Adrenal gland (tissue), 12 donors: ENCODE results near the gene MTRF1L. TPM values are rescaled to one million over a fixed set of nuclear protein-coding genes. Genes with fewer than 3 reads are reported as not detected.

Experiments
- DNase-seq, 7 donors: peaks; one replicate each; pipeline ENCODE4 v3.0.0-alpha.2; 2019 to 2020
- H3K27ac ChIP-seq, 5 donors: fragments of 200-600 bp; sonication (generic) in 4 of 5; 1 replicate in 3 of 5; 2 replicates in 2 of 5; pipeline versions ENCODE4 v1.5.1 to v1.8.0; 2016 to 2020; ENCODE audit warnings: mild to moderate bottlenecking in 1 of 5
- H3K27me3 ChIP-seq: fragments of 200-600 bp; 2 replicates; pipeline ENCODE4 v1.8.0; 2021
- H3K36me3 ChIP-seq, 2 donors: fragments of 200-600 bp; replicated peaks in 1 of 2; 1 replicate in 1 of 2; 2 replicates in 1 of 2; pipeline versions ENCODE4 v1.5.1 to v1.8.0; 2018 to 2022
- H3K4me1 ChIP-seq, 2 donors: fragments of 200-600 bp; replicated peaks in 1 of 2; 1 replicate in 1 of 2; 2 replicates in 1 of 2; pipeline versions ENCODE4 v1.5.1 to v1.8.0; 2018 to 2021
- H3K4me3 ChIP-seq, 4 donors: fragments of 200-600 bp; sonication (generic) in 3 of 4; one replicate each; pipeline ENCODE4 v1.5.1; 2016 to 2018
- H3K9me3 ChIP-seq, 3 donors: fragments of 200-600 bp; sonication (generic) in 1 of 3; replicated peaks in 1 of 3; 1 replicate in 2 of 3; 2 replicates in 1 of 3; pipeline versions ENCODE4 v1.5.1 to v1.8.0; 2016 to 2021
- CTCF ChIP-seq, 6 experiments: fragments of 450-650 bp in 4 of 6; fragments of 200-600 bp in 2 of 6; sonication (generic) in 1 of 6; IDR thresholded peaks; 1 replicate in 5 of 6; 2 replicates in 1 of 6; pipeline versions ENCODE4 v1.5.1 to v1.8.0; 2016 to 2021; ENCODE audit warnings: antibody characterized with exemption in 6 of 6, mild to moderate bottlenecking in 2 of 6, moderate library complexity in 1 of 6
- POLR2A ChIP-seq, 2 donors: fragments of 450-650 bp; IDR thresholded peaks; one replicate each; pipeline ENCODE4 v1.6.1; 2017; ENCODE audit warnings: antibody characterized with exemption in 2 of 2, mild to moderate bottlenecking in 2 of 2, moderate library complexity in 1 of 2
- WGBS, 4 donors: extraction: QIAGEN DNeasy Blood & Tissue Kit in 2 of 4; methylation state at CpG; one replicate each; pipeline versions ENCODE4 v1.1.5 to v1.1.7; 2013 to 2017; 5-methylcytosine and 5-hydroxymethylcytosine counted together
- intact Hi-C, 2 donors: fragments of 100-400 bp; cut with DNase I; formaldehyde crosslinking; loops; one replicate each; pipeline versions ENCODE4 v1.14.1 to v1.15.0; 2022 to 2023
- polyA plus RNA-seq, 3 donors: library from polyadenylated mRNA; stranded (reverse); fragments of 200-250 nt in 2 of 3; fragments of 350-450 nt in 1 of 3; fragmentation: Illumina TruSeq in 1 of 3; extraction: RNeasy Lipid Tissue Mini Kit (QIAGEN cat#74804) in 1 of 3; gene quantifications; one replicate each; pipeline ENCODE4 v1.2.3, GENCODE V29; 2013 to 2014
- total RNA-seq, 9 donors: library from RNA; depleted of rRNA in 4 of 9; stranded (reverse); fragments of >200 nt in 4 of 9; fragments of 120-200 nt in 1 of 9; fragmentation: NEBNext Ultra II Directional in 1 of 9; extraction: Animal tissue kit (Norgen Biotek cat#: 25700) in 1 of 9; gene quantifications; one replicate each; pipeline versions ENCODE4 v1.1.0 to v1.2.4, GENCODE V29; 2013 to 2023
- donor health status: healthy with polysubstance abuse.
- donor health status: Bipolar disorder and iron deficiency.
- donor health status: DM: yes; HTN: yes; CAD: no.
- donor health status: DM: no; HTN: no; CAD: no.
- donor health status: DM: no; HTN: no; CAD: no.
- donor health status: DM: yes; HTN: yes; CAD: no.

Gene MTRF1L
- total and polyA plus RNA-seq, 12 donors: 9.0 to 33.7 (median 18.0) TPM

- no peaks in the 10 kb centered on the region for H3K9me3 ChIP-seq
- no peaks in the 10 kb centered on the region for H3K27me3 ChIP-seq
- TF ChIP-seq CTCF (IDR thresholded peaks at IDR 0.05) (no peak), POLR2A (IDR thresholded peaks at IDR 0.05) (no peak)
- H3K27ac ChIP-seq: no peak overlapping the region
- peaks cover 9 to 15% of the 10 kb centered on the region in 2 donors for H3K4me1 ChIP-seq
- H3K4me3 ChIP-seq: no peak overlapping the region
- H3K36me3 ChIP-seq: peaks cover 0 to 6% of the 10 kb centered on the region in 2 donors
- no peak for DNase-seq
- intact Hi-C loops: no loop called here
Measured at GRCh38 chr6:152977556-152977955, 25.0 kb downstream of the MTRF1L start.

DNA sequence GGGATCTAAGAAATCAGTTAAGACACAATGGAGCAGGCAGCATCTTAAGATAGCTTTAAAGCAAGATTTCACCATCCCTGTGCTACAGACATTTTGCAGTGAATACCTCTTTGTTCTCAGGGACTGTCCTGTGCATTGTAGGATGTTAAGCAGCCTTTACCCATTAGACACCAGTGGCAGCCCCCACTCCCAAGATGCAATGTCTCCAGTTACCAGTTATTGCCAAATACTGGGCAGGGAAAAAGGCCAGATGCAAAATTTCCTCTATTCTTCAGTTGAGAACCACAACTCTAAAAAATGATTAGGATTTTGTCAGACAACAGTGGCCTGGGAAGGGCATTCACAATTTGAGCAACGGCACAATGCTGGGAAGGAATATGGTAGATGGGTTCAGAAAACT is 25.8 kb downstream of the MTRF1L start:
- Histone ChIP-seq H3K9me3 (no peaks in the 10 kb centered on the region), H3K36me3 (peaks cover 0 to 14% of the 10 kb centered on the region in 2 donors), H3K4me1 (peaks cover 1 to 6% of the 10 kb centered on the region in 2 donors), H3K27me3 (no peaks in the 10 kb centered on the region), H3K4me3 (no peak overlapping the region), H3K27ac (no peak overlapping the region)
- DNase-seq: no peak
- intact Hi-C loops: no loop called here
- WGBS, 4 donors: 80 to 100% (median 94%) methylated on average over 1 of the region's 1 CpG
- TF ChIP-seq CTCF (IDR thresholded peaks at IDR 0.05) (no peak), POLR2A (IDR thresholded peaks at IDR 0.05) (no peak)

DNA sequence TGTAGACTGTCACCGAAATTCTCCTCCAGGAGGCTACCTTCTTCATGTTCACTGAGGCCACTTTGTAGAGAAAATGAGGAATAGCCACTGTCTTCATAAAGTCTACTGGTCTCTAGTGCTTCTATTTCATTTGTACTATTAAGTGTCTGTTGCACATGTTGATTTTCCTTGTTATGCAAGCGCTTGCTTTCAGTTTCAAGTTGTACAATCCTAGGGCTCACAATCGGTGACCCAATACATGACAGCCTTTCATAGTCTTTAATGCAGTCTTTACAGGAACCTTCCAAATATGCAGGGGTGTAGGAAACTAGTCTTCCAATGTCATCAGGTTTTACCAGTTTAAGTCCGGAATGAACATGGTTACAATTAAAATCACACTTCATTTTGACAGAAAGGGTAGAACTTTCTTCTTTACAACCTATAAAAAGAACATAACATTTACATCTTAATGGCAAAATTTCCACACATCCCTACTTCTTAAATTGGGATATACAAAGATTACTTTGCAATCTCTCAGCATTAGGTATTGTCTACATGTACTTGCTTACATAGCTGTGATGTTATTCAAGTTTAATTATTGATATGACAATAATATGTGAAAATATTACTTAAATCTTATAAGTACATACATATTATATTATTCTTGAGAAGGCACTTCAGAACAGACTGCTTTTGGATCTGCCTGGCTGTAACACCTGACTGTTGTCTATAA is 27.1 kb downstream of the MTRF1L start:
- no peak for TF ChIP-seq POLR2A (IDR thresholded peaks at IDR 0.05)
- no peak for TF ChIP-seq CTCF (IDR thresholded peaks at IDR 0.05)
- 80 to 86% (median 81%) methylated on average over 4 of the region's 4 CpGs for WGBS, 4 donors

DNA sequence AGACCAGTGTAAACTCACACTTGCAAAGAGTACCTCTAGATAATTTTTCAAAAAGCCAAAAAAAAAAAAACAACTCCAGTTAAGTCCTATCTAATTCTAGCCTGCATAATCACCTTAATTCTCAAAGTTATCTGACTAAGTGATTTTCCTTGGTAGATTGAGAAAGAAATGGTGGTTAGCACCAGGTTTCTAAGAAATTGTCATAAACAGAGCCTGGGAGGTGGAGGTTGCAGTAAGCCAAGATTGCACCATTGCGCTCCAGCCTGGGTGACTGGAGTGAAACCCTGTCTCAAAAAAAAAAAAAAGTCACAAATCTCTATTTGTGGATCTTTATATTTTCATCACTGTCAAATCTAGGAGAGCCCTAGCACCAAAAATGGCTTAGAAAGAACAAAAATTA is 28.6 kb downstream of the MTRF1L start:
- TF ChIP-seq CTCF (IDR thresholded peaks at IDR 0.05) (no peak), POLR2A (IDR thresholded peaks at IDR 0.05) (no peak)
- intact Hi-C loops: no loop called here
- Histone ChIP-seq H3K4me3 (no peak overlapping the region), H3K36me3 (peaks cover 0 to 31% of the 10 kb centered on the region in 2 donors), H3K4me1 (peaks cover 0 to 3% of the 10 kb centered on the region in 2 donors), H3K27ac (no peak overlapping the region), H3K27me3 (no peaks in the 10 kb centered on the region), H3K9me3 (no peaks in the 10 kb centered on the region)
- WGBS, 4 donors: 90 to 100% (median 97%) methylated on average over 1 of the region's 1 CpG
- DNase-seq: no peak

More for the DNA sequence above, 27.1 kb downstream of the MTRF1L start:
- H3K27ac ChIP-seq: no peak overlapping the region
- H3K4me3 ChIP-seq: no peak overlapping the region
- no peak for DNase-seq
- no peaks in the 10 kb centered on the region for H3K9me3 ChIP-seq
- intact Hi-C loops: no loop called here
- H3K4me1 ChIP-seq: peaks cover 0 to 3% of the 10 kb centered on the region in 2 donors
- peaks cover 0 to 26% of the 10 kb centered on the region in 2 donors for H3K36me3 ChIP-seq
- no peaks in the 10 kb centered on the region for H3K27me3 ChIP-seq
